NCI-H146 treated with DMSO at 0.1 percent for 48 hours (cell line): ENCODE data around the gene DDX59.

Experiments
- DNase-seq: peaks from one replicate; lab custom pipeline; 2025; ENCODE audit not compliant: unreplicated experiment; lab: John Stamatoyannopoulos, UW

The DDX59 gene

GRCh38 chr1:200669314-200670241, at the start of gene DDX59:
DDX59 (minus strand) TSS chr1:200669907; CDS start chr1:200666740, 3,167 bp downstream.
- peak; percentile 80 for DNase-seq

- DNase-seq: no peak
Measured at GRCh38 chr1:200714504-200715187, 44.9 kb upstream of the DDX59 start.

GRCh38 chr1:200710166-200710565, 40.5 kb upstream of the DDX59 start:
- DNase-seq: no peak

- DNase-seq: no peak
Measured at GRCh38 chr1:200708769-200709168, 39.1 kb upstream of the DDX59 start.

GRCh38 chr1:200708161-200708560, 38.5 kb upstream of the DDX59 start:
- no peak for DNase-seq

- DNase-seq: no peak
Measured at GRCh38 chr1:200707116-200707515, 37.4 kb upstream of the DDX59 start.

GRCh38 chr1:200706111-200706814, 36.6 kb upstream of the DDX59 start:
- no peak for DNase-seq

GRCh38 chr1:200704986-200705500, 35.3 kb upstream of the DDX59 start:
- DNase-seq: no peak

- peak; percentile 10 for DNase-seq
Measured at GRCh38 chr1:200699871-200700270, 30.2 kb upstream of the DDX59 start.

- no peak for DNase-seq
Measured at GRCh38 chr1:200694738-200695137, 25.0 kb upstream of the DDX59 start.

GRCh38 chr1:200693327-200693726, 23.6 kb upstream of the DDX59 start:
- DNase-seq: no peak

GRCh38 chr1:200692316-200692715, 22.6 kb upstream of the DDX59 start:
- no peak for DNase-seq

GRCh38 chr1:200686620-200687019, 16.9 kb upstream of the DDX59 start:
- DNase-seq: no peak

- no peak for DNase-seq
Measured at GRCh38 chr1:200684015-200684414, 14.3 kb upstream of the DDX59 start.

- DNase-seq: no peak
Measured at GRCh38 chr1:200683298-200683697, 13.6 kb upstream of the DDX59 start.

- DNase-seq: no peak
Measured at GRCh38 chr1:200681231-200681630, 11.5 kb upstream of the DDX59 start.

- no peak for DNase-seq
Measured at GRCh38 chr1:200676829-200677228, 7.1 kb upstream of the DDX59 start.

GRCh38 chr1:200675588-200675852, 5.8 kb upstream of the DDX59 start:
- DNase-seq: no peak

GRCh38 chr1:200674838-200675587, 5.3 kb upstream of the DDX59 start:
- DNase-seq: no peak

GRCh38 chr1:200673952-200674823, 4.5 kb upstream of the DDX59 start:
- no peak for DNase-seq
